Dedifferentiated amniotic fluid mesenchymal stem cell (primary cell): ENCODE results near the gene DOCK3.
A peak's percentile ranks its signal among the peaks of the same experiment; 100 is the strongest.
"Not testable (repeated sequence)": the region's sequence is repeated elsewhere in the genome, so short reads cannot be mapped to it uniquely, and the experiment has no call there.

Experiments used
- DNase-seq: peaks from one replicate; pipeline ENCODE4 v3.0.0-alpha.2; 2016; ENCODE audit errors: extremely low spot score

DOCK3 gene

GRCh38 chr3:51199296-51199695 lies 524.6 kb downstream of the DOCK3 start:
- not testable (repeated sequence) for DNase-seq

- no peak for DNase-seq
Observed at GRCh38 chr3:51216291-51216690, 541.6 kb downstream of the DOCK3 start.

- no peak for DNase-seq
Observed at GRCh38 chr3:51221959-51222358, 547.2 kb downstream of the DOCK3 start.

- no peak for DNase-seq
Observed at GRCh38 chr3:51224283-51224682, 549.6 kb downstream of the DOCK3 start.

GRCh38 chr3:51224843-51225242 lies 550.1 kb downstream of the DOCK3 start:
- DNase-seq, result no peak

GRCh38 chr3:51242939-51243338 lies 568.2 kb downstream of the DOCK3 start:
- DNase-seq, result no peak

GRCh38 chr3:51243924-51244323 lies 569.2 kb downstream of the DOCK3 start:
- no peak for DNase-seq

- no peak for DNase-seq
Observed at GRCh38 chr3:51245867-51246266, 571.1 kb downstream of the DOCK3 start.

GRCh38 chr3:51257870-51258269 lies 583.1 kb downstream of the DOCK3 start:
- DNase-seq, result no peak

GRCh38 chr3:51264166-51264565 lies 589.4 kb downstream of the DOCK3 start:
- DNase-seq, result not testable (repeated sequence)

GRCh38 chr3:51268132-51268531 lies 593.4 kb downstream of the DOCK3 start:
- DNase-seq, result no peak

GRCh38 chr3:51269466-51269865 lies 594.7 kb downstream of the DOCK3 start:
- DNase-seq, result no peak

GRCh38 chr3:51270559-51270958 lies 595.8 kb downstream of the DOCK3 start:
- DNase-seq, result no peak

- no peak for DNase-seq
Observed at GRCh38 chr3:51271172-51271571, 596.4 kb downstream of the DOCK3 start.

GRCh38 chr3:51274052-51274451 lies 599.3 kb downstream of the DOCK3 start:
- DNase-seq, result no peak

GRCh38 chr3:51275111-51275805 lies 600.5 kb downstream of the DOCK3 start:
- DNase-seq, result no peak

- DNase-seq, result no peak
Observed at GRCh38 chr3:51276046-51276445, 601.3 kb downstream of the DOCK3 start.

- no peak for DNase-seq
Observed at GRCh38 chr3:51279448-51279847, 604.7 kb downstream of the DOCK3 start.

GRCh38 chr3:51280176-51280575 lies 605.4 kb downstream of the DOCK3 start:
- DNase-seq, result no peak

GRCh38 chr3:51282931-51283330 lies 608.2 kb downstream of the DOCK3 start:
- DNase-seq, result peak; percentile 53

- DNase-seq, result no peak
Observed at GRCh38 chr3:51283421-51283820, 608.7 kb downstream of the DOCK3 start.

- DNase-seq, result no peak
Observed at GRCh38 chr3:51295625-51296024, 620.9 kb downstream of the DOCK3 start.

GRCh38 chr3:51297333-51297732 lies 622.6 kb downstream of the DOCK3 start:
- DNase-seq, result no peak

- peak; percentile 6 for DNase-seq
Observed at GRCh38 chr3:51304230-51304629, 629.5 kb downstream of the DOCK3 start.
